Suppressor macrophage treated with lipopolysaccharide for 1 hour (primary cell): ENCODE data around the gene CTSS.
"Not testable (repeated sequence)": the region's sequence is repeated elsewhere in the genome, so short reads cannot be mapped to it uniquely, and the experiment has no call there.

Source experiments
- DNase-seq, 3 donors: peaks; one replicate each; pipeline ENCODE4 v3.0.0-alpha.2; 2020 to 2022

Gene CTSS

DNA sequence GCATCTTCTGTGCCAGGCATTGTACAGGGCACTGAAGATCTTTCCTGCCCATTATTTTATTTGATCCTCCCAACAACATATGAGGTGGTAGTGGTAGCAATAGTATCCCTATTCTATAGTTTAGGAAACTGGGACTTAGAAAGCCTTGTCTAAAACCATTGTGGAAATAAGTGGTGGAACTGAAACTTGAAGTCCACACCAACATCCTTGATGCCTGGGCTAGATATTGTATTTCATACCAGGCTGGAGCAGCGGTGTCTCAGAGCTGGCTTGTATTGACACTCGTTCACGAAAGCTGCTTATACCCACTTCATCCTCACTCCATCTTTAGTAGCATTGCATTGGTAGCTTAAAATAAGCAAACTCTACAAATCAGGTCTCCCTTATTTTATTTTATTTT lies 9.7 kb upstream of the CTSS start:
- DNase-seq: no peak

DNA sequence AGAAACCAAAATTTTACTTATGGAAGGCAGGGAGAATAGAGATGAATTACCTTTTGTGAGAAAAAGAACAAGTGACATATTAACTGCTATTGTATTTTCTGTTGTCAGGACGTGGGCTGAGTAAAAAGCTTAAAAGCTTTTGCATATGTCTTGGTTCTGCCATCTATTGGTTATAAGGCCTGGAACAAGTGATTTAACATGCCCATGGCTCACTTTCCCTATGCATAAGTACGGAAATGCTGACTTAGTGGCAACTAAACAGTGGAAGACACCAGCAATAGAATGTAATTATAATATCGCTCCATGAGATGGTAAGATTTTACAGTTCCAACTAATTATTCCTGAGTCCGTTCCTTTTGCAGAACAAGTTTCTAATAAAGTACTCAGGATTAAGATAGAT lies 6.7 kb upstream of the CTSS start:
- DNase-seq: no peak

DNA sequence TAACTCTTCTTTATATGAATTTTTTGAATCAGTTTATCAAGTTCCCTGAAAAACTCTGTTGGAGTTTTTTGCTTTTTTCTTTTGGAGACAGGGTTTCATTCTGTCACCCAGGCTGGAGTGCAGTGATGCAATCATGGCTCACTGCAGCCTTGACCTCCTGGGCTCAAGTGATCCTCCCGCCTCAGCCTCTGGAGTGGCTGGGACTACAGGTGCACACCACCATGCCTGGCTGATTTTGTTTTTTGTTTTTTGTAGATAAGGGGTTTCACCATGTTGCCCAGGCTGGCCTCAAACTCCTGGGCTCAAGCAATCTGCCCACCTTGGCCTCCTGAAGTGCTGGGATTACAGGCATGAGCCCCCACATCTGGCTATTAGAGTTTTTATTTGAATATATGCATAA lies 2.1 kb upstream of the CTSS start:
- DNase-seq: not testable (repeated sequence)

DNA sequence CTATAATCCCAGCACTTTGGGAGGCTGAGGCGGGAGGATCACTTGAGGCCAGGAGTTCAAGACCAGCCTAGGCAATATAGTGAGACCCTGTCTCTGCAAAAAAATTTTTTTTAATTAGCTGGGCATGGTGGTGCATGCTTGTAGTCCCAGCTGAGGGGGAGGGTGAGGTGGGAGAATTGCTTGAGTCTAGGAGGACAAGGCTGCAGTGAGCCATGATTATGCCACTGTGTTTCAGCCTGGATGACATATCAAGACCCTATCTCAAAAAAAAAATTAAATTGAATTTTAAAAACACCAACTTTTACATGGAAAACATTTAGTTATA lies 361 bp upstream of the CTSS start:
- not testable (repeated sequence) for DNase-seq

DNA sequence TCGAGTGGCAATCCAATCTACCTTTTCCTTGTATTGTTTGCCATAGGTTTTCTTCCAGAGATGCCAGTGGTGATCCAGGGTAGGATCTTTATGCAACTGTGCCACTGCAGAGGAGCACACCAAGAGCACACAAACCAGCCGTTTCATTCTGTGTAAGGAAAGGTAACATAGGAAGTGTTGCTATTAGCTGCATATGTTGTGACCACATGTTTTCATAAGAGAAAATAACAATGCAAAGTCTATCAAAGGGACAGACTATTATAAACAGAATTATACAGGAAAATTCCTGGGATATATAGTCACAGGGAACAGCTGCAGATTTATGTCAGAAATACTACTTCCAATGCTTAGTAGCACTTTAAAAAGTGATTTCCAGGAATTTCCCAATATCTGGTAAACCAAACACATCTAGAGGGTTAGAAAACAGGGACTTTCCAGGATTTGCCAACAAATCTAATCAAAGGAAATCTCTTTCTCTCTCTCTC lies 919 bp downstream of the CTSS start:
- DNase-seq: peak; percentile 83 to 96 (median 95)

DNA sequence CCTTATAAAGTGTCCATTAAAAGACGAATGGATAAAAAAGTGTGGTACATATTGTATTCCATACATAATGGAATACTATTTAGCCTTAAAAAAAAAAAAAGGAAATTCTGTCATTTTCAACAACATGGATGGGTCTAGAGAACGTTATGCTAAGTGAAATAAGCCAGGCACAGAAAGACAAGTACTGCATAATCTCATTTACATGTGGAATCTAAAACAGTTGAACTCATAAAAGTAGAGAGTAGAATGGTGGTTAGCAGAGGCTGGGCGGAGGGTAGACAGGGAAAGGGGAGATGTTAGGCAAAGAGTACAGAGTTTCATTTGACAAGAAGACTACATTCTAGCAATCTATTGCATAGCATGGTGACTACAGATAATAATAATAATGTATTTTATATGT lies 2.6 kb downstream of the CTSS start:
- peak in 1 of 3 donors; percentile 13 for DNase-seq

DNA sequence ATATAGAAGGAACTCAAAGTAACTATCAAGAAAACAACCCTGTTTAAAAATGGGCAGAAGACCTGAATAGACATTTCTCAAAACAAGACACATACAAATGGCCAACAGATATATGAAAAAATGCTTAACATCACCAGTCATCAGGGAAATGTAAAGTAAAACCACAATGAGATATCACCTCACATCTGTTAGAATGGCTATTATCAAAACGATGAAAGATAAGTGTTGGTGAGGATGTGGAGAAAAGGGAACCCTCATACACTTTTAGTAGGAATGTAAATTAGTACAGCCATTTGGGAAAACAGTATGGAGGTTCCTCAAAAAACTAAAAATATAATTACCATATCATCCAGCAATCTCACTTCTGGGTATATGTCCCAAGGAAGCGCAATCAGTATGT lies 3.0 kb downstream of the CTSS start:
- no peak for DNase-seq

DNA sequence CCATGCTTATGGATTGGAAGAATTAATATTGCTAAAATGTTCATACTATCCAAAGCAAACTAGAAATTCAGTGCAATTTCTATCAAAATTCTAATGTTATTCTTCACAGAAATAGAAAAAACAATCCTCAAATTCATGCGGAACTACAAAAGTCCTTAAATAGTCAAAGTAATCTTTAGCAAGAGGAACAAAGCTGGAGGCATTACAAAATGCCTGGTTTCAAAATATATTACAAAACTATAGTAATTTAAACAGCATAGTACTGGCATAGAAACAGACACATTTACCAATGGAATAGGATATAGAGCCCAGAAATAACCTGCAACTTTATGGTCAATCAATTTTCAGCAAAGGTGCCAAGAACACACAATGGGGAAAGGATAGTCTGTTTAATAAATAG lies 3.8 kb downstream of the CTSS start:
- peak; percentile 45 to 85 (median 79) for DNase-seq

DNA sequence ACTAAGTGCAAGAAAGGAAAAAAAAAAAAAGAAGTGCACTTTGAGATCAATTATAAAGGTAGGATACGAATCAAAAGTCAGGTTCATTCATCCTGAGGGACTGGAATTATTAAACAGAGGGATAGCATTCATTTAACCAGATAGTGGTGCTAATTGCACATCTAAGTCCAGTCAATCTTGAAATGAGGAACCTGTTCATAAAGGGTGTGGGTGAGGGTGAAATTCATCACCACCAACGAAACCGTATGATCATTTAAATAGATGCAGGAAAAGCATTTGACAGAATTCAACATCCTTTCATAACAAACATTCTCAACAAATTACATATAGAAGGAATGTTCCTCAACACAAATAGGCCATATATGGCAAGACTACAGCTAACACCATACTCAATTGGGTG lies 5.6 kb downstream of the CTSS start:
- DNase-seq: peak; percentile 56 to 78 (median 77)

DNA sequence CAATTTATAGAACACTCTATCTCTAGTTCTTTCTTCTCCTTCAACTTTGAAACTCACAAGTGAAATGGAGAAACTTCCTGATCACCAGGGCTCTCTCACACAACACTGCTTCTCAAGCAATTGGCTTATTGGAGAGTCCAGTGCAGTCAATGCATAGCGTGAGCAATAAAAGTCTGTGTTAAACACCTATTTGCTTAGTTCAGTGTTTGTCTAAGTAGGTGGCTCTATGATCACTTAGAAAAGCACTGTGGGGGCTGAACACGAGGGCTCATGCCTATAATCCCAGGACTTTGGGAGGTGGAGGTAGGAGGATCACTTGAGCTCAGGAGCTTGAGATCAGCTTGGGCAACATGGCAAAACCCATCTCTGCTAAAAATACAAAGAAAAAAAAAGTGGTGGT lies 12.2 kb downstream of the CTSS start:
- no peak for DNase-seq

DNA sequence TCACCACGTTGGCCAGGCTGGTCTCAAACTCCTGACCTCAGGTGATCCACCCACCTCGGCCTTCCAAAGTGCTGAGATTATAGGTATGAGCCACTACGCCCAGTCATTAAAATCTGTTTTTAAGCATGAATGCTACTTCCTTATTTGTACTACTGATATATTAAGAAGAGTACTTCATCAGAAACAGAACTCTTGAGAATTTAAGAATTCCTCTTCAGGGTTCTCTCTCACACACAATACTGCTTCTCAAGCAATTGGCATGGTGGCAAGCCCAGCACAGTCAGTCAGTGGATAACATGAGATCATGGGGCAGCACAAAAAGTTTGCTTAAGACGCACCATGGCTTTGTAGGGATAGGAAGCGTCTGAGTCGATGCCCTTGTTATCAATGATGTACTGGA lies 14.1 kb downstream of the CTSS start:
- DNase-seq: no peak

DNA sequence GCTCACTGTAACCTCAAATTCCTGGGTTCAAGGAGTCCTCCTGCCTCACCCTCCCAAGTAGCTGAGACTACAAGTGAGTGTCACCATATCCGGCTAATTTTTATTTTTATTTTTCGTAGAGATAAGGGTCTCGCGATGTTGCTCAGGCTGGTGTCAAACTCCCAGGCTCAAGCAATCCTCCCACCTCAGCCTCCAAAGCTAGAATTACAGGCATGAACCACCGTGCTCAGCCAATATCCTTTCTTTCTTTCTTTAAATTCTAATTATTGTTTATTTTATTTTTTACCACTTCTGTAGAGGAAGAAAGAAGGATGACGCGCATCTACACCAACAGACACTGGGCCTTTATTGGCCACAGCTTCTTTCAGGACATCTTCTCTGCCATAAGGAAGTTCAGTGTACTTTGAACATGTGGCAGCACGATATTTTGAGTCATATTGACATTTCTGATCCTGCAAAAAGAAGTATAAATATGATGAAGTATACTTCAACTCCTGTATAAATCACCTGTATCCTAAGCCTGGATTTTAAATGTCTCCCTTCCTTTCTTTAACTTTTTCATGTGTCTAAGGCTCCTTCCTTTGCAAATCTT lies 15.8 kb downstream of the CTSS start:
- DNase-seq: no peak

DNA sequence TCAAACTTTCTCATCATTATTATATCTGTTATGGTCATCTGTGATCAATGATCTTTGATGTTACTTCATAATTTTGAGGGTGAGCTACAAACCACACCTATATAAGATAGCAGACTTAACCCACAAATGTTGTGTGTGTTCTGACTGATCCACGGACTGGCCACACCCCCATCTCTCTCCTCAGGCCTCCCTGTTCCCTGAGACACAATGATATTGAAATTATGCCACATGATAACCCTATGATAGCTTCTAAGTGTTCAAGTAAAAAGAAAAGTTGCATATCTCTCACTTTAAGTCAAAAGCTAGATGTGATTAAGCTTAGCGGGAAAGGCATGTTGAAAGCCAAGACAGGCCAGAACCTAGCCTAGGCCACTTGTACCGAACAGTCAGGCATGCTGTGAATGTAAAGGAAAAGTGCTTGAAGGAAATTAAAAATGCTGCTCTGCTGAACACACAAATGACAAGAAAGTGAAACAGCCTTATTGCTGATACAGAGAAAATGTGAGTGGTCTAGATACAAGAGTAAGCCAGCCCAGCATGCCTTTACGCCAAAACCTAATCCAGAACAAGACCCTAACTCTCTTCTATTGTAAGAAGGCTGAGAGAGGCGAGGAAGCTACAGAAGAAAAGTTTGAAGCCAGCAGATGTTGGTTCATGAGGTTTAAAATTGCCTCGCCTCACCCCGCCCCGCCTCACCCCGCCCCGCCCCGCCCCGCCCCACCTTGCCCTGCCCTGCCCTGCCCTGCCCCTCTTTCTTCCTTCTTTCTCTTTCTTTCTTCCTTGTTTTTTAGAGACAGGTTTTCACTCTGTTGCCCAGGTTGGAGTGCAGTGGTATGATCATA lies 16.5 kb downstream of the CTSS start:
- DNase-seq: no peak

DNA sequence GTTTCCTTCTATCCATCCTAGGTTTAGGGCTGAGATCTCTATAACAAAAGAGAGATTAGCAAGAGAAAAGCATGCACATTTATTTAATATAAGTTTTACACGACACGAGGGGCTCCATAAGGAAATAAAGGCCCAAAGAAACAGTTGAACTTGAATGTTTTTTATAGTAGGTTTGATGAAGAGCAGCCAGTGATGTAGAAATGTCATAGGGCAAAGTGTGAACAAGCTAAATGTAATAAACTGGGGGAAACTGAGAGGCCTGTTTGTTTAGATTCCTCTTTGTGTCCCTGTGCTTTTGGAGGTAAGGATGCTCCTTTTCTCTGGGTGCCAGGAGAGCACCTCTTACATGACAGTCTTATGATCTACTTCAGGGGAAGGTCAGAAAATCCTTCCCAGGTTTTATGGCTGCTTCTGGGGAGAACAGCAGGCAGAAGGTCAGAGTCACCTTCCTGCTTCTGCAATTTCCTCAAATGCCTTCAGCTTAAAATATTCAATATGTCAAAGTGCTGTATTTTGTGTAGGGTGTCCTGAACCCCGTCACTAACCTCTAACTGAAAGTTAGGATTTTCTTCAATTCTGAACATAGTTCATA lies 35.4 kb downstream of the CTSS start:
- DNase-seq: no peak

DNA sequence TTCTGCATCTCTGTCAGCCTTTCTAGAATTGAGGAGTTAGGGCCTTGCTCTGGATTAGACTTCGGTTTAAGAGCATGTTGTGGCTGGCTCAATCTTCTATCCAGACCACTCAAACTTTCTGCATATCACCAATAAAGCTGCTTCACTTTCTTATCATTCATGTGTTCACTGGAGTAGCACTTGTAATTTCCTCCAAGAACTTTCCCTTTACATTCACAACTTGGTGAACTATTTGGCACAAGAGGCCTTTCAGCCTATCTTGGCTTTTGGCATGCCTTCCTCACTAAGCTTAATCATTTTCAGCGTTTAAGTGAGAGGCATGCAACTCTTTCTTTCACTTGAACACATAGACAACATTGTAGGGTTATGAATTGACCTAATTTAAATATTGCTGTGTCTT lies 41.2 kb downstream of the CTSS start:
- no peak for DNase-seq

DNA sequence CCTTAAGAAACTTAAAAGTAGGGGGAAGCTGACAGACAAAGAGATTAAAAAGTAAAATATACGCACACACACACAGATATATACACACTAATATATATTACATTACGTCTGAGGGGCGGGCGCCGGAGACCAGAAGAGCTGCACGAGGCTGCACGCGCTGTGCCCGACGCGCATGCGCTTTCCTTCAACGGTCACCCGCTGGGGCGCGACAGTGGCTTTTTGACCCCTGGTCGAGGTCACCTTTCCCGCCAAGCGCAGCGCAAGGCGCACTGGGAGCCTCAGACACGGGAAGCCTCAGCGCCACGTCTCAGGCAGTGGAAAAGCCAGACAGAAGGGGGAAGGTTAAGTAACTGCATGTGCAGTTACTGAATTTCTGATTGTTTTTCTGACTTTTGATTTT lies 44.9 kb downstream of the CTSS start, which contains the start of gene HORMAD1:
TSS of gene HORMAD1 (minus strand) at position 193 of the 400 bp plus-strand sequence. CDS start 1,390 bp downstream, outside the sequence.
- DNase-seq: no peak

DNA sequence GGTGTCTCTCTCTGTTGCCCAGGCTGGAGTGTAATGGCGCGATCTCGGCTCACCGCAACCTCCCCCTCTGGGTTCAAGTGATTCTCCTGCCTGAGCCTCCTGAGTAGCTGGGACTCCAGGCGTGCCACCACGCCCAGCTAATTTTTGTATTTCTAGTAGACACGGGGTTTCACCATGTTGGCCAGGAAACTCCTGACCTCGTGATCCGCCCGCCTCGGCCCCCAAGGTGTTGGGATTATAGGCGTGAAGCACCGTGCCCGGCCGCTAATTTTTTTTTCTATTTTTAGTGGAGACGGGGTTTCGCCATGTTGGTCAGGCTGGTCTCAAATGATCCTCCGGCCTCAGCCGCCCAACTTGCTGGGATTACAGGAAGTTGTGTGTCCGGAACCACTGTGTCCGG lies 45.5 kb downstream of the CTSS start:
- no peak for DNase-seq

DNA sequence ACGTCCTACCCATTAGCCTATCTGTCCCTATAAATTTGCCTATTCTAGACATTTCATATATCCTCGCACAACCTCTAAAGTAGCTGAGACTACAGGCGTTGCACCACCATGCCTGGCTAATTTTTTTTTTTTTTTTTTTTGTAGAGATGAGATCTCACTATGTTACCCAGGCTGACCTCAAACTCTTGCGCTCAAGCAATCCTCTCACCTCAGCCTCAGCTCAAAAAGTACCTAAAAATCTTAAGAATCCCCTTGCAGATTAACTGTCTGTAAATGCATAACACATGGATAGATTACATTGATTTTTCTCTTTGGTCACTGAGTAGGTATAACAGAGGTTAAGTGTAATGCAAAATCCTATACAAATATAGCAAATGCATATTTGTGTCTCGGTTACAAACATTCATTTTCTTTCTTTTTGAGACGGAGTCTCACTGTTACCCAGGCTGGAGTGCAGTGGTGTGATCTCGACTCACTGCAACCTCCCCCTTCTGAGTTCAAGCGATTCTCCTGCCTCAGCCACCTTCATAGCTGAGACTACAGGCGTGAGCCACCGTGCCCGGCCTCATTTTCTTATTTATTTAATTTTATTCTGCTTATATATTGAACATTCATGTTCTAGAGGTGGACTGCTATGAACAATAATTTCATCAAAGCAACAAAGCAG lies 47.2 kb downstream of the CTSS start:
- DNase-seq: no peak

DNA sequence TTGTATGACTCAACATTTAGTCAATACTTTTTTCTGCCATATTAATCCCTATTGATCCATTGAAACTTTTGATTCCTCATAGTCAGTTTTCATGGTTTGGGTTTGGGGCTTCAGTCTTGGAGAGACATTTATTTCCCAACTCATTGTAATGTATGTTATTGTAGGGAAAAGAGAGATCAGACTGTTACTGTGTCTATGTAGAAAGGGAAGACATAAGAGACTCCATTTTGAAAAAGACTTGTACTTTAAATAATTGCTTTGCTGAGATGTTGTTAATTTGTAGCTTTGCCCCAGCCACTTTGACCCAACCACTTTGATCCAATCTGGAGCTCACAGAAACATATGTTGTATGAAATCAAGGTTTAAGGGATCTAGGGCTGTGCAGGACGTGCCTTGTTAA lies 56.5 kb downstream of the CTSS start:
- DNase-seq: not testable (repeated sequence)

DNA sequence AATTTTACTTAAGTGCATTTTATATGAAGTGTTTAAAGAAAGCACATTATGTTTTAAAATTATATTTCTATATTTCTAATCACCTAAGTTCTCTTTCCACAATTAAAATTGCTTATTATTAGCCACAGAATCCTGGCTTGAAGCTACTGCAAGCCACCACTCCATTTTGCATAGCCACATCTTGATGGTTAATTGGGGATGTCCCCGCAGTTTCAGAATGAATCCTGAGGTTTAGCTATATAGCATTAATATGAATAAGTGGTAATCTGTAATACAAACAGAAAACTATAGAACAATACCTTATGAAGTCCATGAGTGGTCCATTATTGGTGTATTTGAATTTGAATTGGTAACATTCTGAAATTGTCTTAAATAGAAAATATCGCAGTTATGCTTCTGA lies 57.0 kb downstream of the CTSS start:
- DNase-seq: no peak

DNA sequence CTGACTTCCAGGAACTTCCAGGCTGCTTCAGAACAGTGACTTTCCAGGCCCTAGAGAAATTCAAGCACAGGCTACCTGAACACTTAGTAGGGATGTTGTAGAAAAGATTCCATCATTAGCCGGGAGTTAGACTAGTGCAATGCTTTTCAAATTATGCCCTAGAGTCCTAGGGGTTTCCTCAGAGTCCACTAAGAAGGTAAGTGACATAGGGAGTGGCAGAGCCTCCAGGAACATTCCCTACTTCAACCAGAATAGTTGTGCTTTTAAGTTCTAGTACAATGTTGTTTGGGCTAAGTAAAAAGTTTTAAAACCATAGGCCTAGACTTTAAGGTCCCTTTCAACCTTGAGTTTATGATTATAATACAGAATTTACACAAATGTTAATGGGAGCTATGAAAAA lies 59.5 kb downstream of the CTSS start:
- no peak for DNase-seq

DNA sequence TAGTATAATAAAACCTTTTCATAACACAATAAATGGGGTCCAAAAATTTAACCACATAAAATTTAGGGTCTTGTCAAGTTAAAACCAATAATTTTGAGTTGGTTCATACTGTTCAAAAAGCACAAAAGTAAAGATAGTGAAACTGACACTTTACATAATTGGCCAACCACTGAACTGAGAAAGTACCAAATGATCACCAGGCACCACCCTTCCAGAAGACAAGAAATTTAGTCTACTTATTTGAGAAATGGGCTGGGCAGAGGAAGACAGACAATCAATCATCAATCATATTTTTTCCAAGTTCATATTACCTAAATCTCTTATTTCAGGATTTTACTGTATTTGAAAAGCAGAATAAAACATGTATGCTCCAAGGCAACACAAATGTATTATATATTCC lies 62.2 kb downstream of the CTSS start:
- DNase-seq: no peak
